Measurements from ENCODE around the gene BCLAF3. TPM values are rescaled to one million over a fixed set of nuclear protein-coding genes. Genes with fewer than 3 reads are reported as not detected.

BCLAF3 gene
- total and polyA plus RNA-seq, 2 donors (not counting 3 experiments of a cell fraction or from before 2014, with no cell fraction given) = 5.0 to 5.1 TPM

DNA sequence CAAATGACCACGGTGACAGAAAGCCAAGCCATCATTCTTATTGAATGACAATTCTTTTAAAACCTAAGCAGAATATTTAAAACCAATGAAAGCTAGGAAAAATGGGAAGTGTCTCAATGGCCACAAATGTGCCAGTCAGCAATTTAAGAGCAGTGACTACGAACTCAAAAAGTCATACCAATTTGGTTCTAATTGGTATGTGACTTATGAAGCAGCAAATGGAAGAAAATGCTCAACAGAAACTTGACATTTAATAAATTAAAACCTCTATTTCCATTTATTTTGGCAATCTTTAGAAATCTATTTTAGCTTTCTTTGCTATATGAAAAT, 25.7 kb upstream of the BCLAF3 start:
- POLR2A ChIA-PET = no interaction called here

More for the DNA sequence above, 25.7 kb upstream of the BCLAF3 start:
- intact Hi-C loops (cut with micrococcal nuclease) (no loop called here), dilution Hi-C loops (cut with MboI; ENCODE audit: extremely low pct_ligation_motif_present, low sequenced_read_pairs) (no loop called here)
- no peaks in the 10 kb centered on the region for H3K9me1 ChIP-seq (replicated peaks; ENCODE audit: control insufficient read depth, extremely low read depth, insufficient read depth, low read length)
- no peaks in the 10 kb centered on the region for H3K4me1 ChIP-seq (ENCODE audit: control insufficient read depth, extremely low read depth, insufficient read depth, low read length)
- H3K9ac ChIP-seq (replicated peaks; ENCODE audit: extremely low read depth, insufficient read depth, low read length) = no peak overlapping the region
- no peak for FAIRE-seq
- no TSS peak for BruUV-seq (replicated peaks)
- no peak overlapping the region for H2AFZ ChIP-seq (ENCODE audit: low read depth, low read length)
- TF ChIP-seq FOS (IDR thresholded peaks at IDR 0.05; ENCODE audit: borderline replicate concordance, insufficient read depth, low read length) (no peak), MYC (IDR thresholded peaks at IDR 0.05; ENCODE audit: low read depth, low read length) (no peak), EZH2 (IDR thresholded peaks at IDR 0.05; ENCODE audit: borderline replicate concordance, low read depth, low read length, severe bottlenecking) (no peak), POLR2A (IDR thresholded peaks at IDR 0.05; ENCODE audit: low read depth, low read length) (no peak), JUN (IDR thresholded peaks at IDR 0.05; ENCODE audit: borderline replicate concordance, insufficient read depth, insufficient read length, low read depth) (no peak), POLR2AphosphoS5 (IDR thresholded peaks at IDR 0.05; ENCODE audit: insufficient read depth, low read depth, low read length) (no peak), GATA2 (IDR thresholded peaks at IDR 0.05; ENCODE audit: insufficient read depth, insufficient read length, low read depth, low read length) (no peak)
- TF ChIP-seq, protein P1, sequence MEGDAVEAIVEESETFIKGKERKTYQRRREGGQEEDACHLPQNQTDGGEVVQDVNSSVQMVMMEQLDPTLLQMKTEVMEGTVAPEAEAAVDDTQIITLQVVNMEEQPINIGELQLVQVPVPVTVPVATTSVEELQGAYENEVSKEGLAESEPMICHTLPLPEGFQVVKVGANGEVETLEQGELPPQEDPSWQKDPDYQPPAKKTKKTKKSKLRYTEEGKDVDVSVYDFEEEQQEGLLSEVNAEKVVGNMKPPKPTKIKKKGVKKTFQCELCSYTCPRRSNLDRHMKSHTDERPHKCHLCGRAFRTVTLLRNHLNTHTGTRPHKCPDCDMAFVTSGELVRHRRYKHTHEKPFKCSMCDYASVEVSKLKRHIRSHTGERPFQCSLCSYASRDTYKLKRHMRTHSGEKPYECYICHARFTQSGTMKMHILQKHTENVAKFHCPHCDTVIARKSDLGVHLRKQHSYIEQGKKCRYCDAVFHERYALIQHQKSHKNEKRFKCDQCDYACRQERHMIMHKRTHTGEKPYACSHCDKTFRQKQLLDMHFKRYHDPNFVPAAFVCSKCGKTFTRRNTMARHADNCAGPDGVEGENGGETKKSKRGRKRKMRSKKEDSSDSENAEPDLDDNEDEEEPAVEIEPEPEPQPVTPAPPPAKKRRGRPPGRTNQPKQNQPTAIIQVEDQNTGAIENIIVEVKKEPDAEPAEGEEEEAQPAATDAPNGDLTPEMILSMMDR (IDR thresholded peaks at IDR 0.05; ENCODE audit: extremely low read depth in 1 of 2, insufficient read depth in 1 of 2, low read depth in 1 of 2, low read length in 2 of 2) = no peak
- TF ChIP-seq, protein P2, sequence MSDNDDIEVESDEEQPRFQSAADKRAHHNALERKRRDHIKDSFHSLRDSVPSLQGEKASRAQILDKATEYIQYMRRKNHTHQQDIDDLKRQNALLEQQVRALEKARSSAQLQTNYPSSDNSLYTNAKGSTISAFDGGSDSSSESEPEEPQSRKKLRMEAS (IDR thresholded peaks at IDR 0.05; ENCODE audit: insufficient read depth, insufficient read length) = no peak
- no peak overlapping the region for H3K27ac ChIP-seq (ENCODE audit: insufficient read depth, low read depth, low read length)
- no peak for DNase-seq (ENCODE audit: low read depth, low spot score)
- CTCF ChIA-PET = no interaction called here
- no peaks in the 10 kb centered on the region for H3K9me3 ChIP-seq (replicated peaks; ENCODE audit: control insufficient read depth, insufficient read depth, low read length)
- no peak overlapping the region for H3K4me3 ChIP-seq (replicated peaks in 1 of 3; ENCODE audit: insufficient read depth in 1 of 3, low read depth in 1 of 3, low read length in 3 of 3)
- no peaks in the 10 kb centered on the region for H3K27me3 ChIP-seq (ENCODE audit: control insufficient read depth in 2 of 2, insufficient read depth in 2 of 2, low read length in 2 of 2)
- no peaks in the 10 kb centered on the region for H3K36me3 ChIP-seq (ENCODE audit: control insufficient read depth in 2 of 2, extremely low read depth in 1 of 2, insufficient read depth in 2 of 2, low read length in 2 of 2)
- no peak overlapping the region for H3K4me2 ChIP-seq (ENCODE audit: insufficient read depth, low read length)
- H3K79me2 ChIP-seq (ENCODE audit: control insufficient read depth, insufficient read depth, low read length) = no peaks in the 10 kb centered on the region
- H4K20me1 ChIP-seq (replicated peaks; ENCODE audit: control insufficient read depth, extremely low read depth, insufficient read depth, low read length) = no peaks in the 10 kb centered on the region
